PC-9 (cell line): ENCODE data around the gene NUP205. TPM values are rescaled to one million over a fixed set of nuclear protein-coding genes. Genes with fewer than 3 reads are reported as not detected.

Experiments
- BruUV-seq: library from RNA; stranded (reverse); fragments of 400-500 nt; replicated peaks from 2 replicates; lab custom pipeline; 2021; lab: Mats Ljungman, UMichigan
- CTCF ChIA-PET: fragments of 300-600 bp; sonication (Branson Sonifier 250); formaldehyde crosslinking; loops from one replicate; lab custom pipeline; 2022; ENCODE audit warnings: antibody characterized with exemption; lab: Charles Lee
- POLR2A ChIA-PET: fragments of 300-600 bp; sonication (Branson Sonifier 250); formaldehyde crosslinking; loops from one replicate; lab custom pipeline; 2022; ENCODE audit warnings: antibody characterized with exemption; ENCODE audit not compliant: unreplicated experiment; lab: Charles Lee
- DNase-seq, 2 experiments: peaks; one replicate each; pipeline versions ENCODE4 v3.0.0 to v3.0.0-alpha.2; 2015 to 2022; ENCODE audit warnings: mixed read lengths in 1 of 2
- H2AFZ ChIP-seq: fragments of 200-600 bp; sonication (generic); 2 replicates; pipeline ENCODE4 v1.8.1; 2017; ENCODE audit warnings: antibody characterized with exemption
- H3F3A ChIP-seq: fragments of 200-600 bp; sonication (generic); 2 replicates; pipeline ENCODE4 v1.8.1; 2017; ENCODE audit warnings: antibody characterized with exemption, mild to moderate bottlenecking, low read depth; ENCODE audit not compliant: insufficient read depth
- H3K27ac ChIP-seq: fragments of 200-600 bp; sonication (generic); 2 replicates; pipeline ENCODE4 v1.6.1; 2016; ENCODE audit warnings: mixed run types
- H3K27me3 ChIP-seq: fragments of 200-600 bp; sonication (generic); 2 replicates; pipeline ENCODE4 v1.6.1; 2016; ENCODE audit warnings: low read depth, mixed run types; ENCODE audit not compliant: insufficient read depth
- H3K36me3 ChIP-seq: fragments of 200-600 bp; sonication (generic); 2 replicates; pipeline ENCODE4 v1.6.1; 2016; ENCODE audit warnings: low read depth, mixed run types
- H3K4me1 ChIP-seq: fragments of 200-600 bp; sonication (generic); replicated peaks from 2 replicates; pipeline ENCODE4 v1.6.1; 2016; ENCODE audit warnings: mixed run types; ENCODE audit not compliant: insufficient read depth
- H3K4me2 ChIP-seq: fragments of 200-600 bp; sonication (generic); 2 replicates; pipeline ENCODE4 v1.6.1; 2017; ENCODE audit warnings: mixed run types
- H3K4me3 ChIP-seq: fragments of 200-600 bp; sonication (generic); 2 replicates; pipeline ENCODE4 v1.6.1; 2016; ENCODE audit warnings: mixed run types
- H3K79me2 ChIP-seq: fragments of 200-600 bp; sonication (generic); 2 replicates; pipeline ENCODE4 v1.6.1; 2017; ENCODE audit warnings: low read depth, mixed run types
- H3K9me2 ChIP-seq: fragments of 200-600 bp; sonication (generic); 2 replicates; pipeline ENCODE4 v1.8.1; 2017; ENCODE audit warnings: mild to moderate bottlenecking; ENCODE audit not compliant: insufficient read depth
- H3K9me3 ChIP-seq: fragments of 200-600 bp; sonication (generic); 2 replicates; pipeline ENCODE4 v1.8.1; 2016; ENCODE audit warnings: low read depth; ENCODE audit not compliant: insufficient read depth
- H4K20me1 ChIP-seq: fragments of 200-600 bp; sonication (generic); 2 replicates; pipeline ENCODE4 v1.8.1; 2017; ENCODE audit not compliant: insufficient read depth
- CTCF ChIP-seq: fragments of 200-600 bp; sonication (generic); conservative IDR thresholded peaks from 2 replicates; pipeline ENCODE4 v1.6.1; 2017; ENCODE audit warnings: mixed run types, antibody characterized with exemption, mild to moderate bottlenecking, moderate library complexity
- EZH2 ChIP-seq: fragments of 200-600 bp; sonication (generic); IDR thresholded peaks from 2 replicates; pipeline ENCODE4 v1.8.0; 2017; ENCODE audit warnings: antibody characterized with exemption, low read depth
- intact Hi-C: fragments of 100-400 bp; cut with micrococcal nuclease; formaldehyde crosslinking; loops from one replicate; pipeline ENCODE4 v1.10.0; 2022; ENCODE audit not compliant: unreplicated experiment
- total RNA-seq: library from RNA; stranded (reverse); gene quantifications from 2 replicates; pipeline ENCODE4 v1.2.3, GENCODE V29; 2021

The NUP205 gene
- total RNA-seq, 1 experiment from 2014 or later, result 108 TPM

- CTCF ChIA-PET, result no interaction called here
- intact Hi-C loops, result no loop called here
- Histone ChIP-seq H3F3A (peaks cover 5% of the 10 kb centered on the region; the same call in 1 of the 2 replicates), H3K27ac (no peak overlapping the region), H3K27me3 (no peaks in the 10 kb centered on the region), H2AFZ (no peak overlapping the region), H3K36me3 (peaks cover 22% of the 10 kb centered on the region), H3K4me1 (no peaks in the 10 kb centered on the region), H3K9me2 (no peaks in the 10 kb centered on the region), H3K9me3 (no peaks in the 10 kb centered on the region), H3K4me3 (no peak overlapping the region), H4K20me1 (no peaks in the 10 kb centered on the region), H3K79me2 (no peaks in the 10 kb centered on the region), H3K4me2 (no peak overlapping the region)
- no peak for DNase-seq
- no TSS peak for BruUV-seq
- POLR2A ChIA-PET, result no interaction called here
- TF ChIP-seq CTCF, result no peak
- no peak for TF ChIP-seq EZH2
Measured at GRCh38 chr7:135648235-135648634, 90.5 kb downstream of the NUP205 start.

- no peaks in the 10 kb centered on the region for H3K27me3 ChIP-seq
- CTCF ChIA-PET, result no interaction called here
Measured at GRCh38 chr7:135650831-135651573, 93.3 kb downstream of the NUP205 start.

GRCh38 chr7:135653340-135654080 lies 95.8 kb downstream of the NUP205 start:
- TF ChIP-seq EZH2 (no peak), CTCF (no peak)
- no peak overlapping the region for H3K4me2 ChIP-seq
- no peak overlapping the region for H3K4me3 ChIP-seq
- no peaks in the 10 kb centered on the region for H4K20me1 ChIP-seq
- H3F3A ChIP-seq, result 0 out of 2 replicates have a peak, but pooled peaks cover 5% of the 10 kb centered on the region
- no peaks in the 10 kb centered on the region for H3K9me2 ChIP-seq
- no TSS peak for BruUV-seq
- H3K36me3 ChIP-seq, result no peaks in the 10 kb centered on the region
- intact Hi-C loops, result no loop called here
- H3K27me3 ChIP-seq, result no peaks in the 10 kb centered on the region
- H3K27ac ChIP-seq, result no peak overlapping the region
- no peaks in the 10 kb centered on the region for H3K79me2 ChIP-seq
- H3K9me3 ChIP-seq, result no peaks in the 10 kb centered on the region
- ChIA-PET POLR2A (no interaction called here), CTCF (no interaction called here)
- H2AFZ ChIP-seq, result no peak overlapping the region
- H3K4me1 ChIP-seq, result no peaks in the 10 kb centered on the region
- DNase-seq, result no peak

More at GRCh38 chr7:135650831-135651573, 93.3 kb downstream of the NUP205 start:
- intact Hi-C loops, result no loop called here
- no peaks in the 10 kb centered on the region for H3K36me3 ChIP-seq
- H2AFZ ChIP-seq, result no peak overlapping the region
- H3F3A ChIP-seq, result 0 out of 2 replicates have a peak, but pooled peaks cover 5% of the 10 kb centered on the region
- H3K9me2 ChIP-seq, result no peaks in the 10 kb centered on the region
- POLR2A ChIA-PET, result no interaction called here
- no peaks in the 10 kb centered on the region for H3K4me1 ChIP-seq
- no peaks in the 10 kb centered on the region for H4K20me1 ChIP-seq
- BruUV-seq, result TSS peak; percentile 27
- H3K9me3 ChIP-seq, result no peaks in the 10 kb centered on the region
- H3K4me2 ChIP-seq, result no peak overlapping the region
- no peak overlapping the region for H3K27ac ChIP-seq
- H3K4me3 ChIP-seq, result no peak overlapping the region
- H3K79me2 ChIP-seq, result no peaks in the 10 kb centered on the region
- TF ChIP-seq EZH2 (no peak), CTCF (no peak)
- DNase-seq, result no peak
